GM19397 (cell line): ENCODE results near the gene HOXD13.
A peak's percentile ranks its signal among the peaks of the same experiment; 100 is the strongest.

Experiments
- ATAC-seq: cut with Tn5 transposase; IDR thresholded peaks from one replicate; pipeline ENCODE4 v1.9.1; 2021; ENCODE audit warnings: mild to moderate bottlenecking, moderate library complexity; ENCODE audit not compliant: unreplicated experiment

Gene HOXD13

GRCh38 chr2:176130957-176131847 is 38.7 kb downstream of the HOXD13 start:
- ATAC-seq = no peak

- ATAC-seq = no peak
These were observed 39.3 kb downstream of the HOXD13 start for GRCh38 chr2:176131848-176132158.

GRCh38 chr2:176132205-176133171 is 40.0 kb downstream of the HOXD13 start:
- no peak for ATAC-seq

GRCh38 chr2:176133389-176133788 is 40.9 kb downstream of the HOXD13 start:
- no peak for ATAC-seq

- no peak for ATAC-seq
These were observed 41.5 kb downstream of the HOXD13 start for GRCh38 chr2:176134035-176134434.

- ATAC-seq = no peak
These were observed 42.5 kb downstream of the HOXD13 start for GRCh38 chr2:176135035-176135440.

- ATAC-seq = no peak
These were observed 44.1 kb downstream of the HOXD13 start for GRCh38 chr2:176136374-176137251.

GRCh38 chr2:176137252-176137580 is 44.7 kb downstream of the HOXD13 start:
- no peak for ATAC-seq

- no peak for ATAC-seq
These were observed 45.4 kb downstream of the HOXD13 start for GRCh38 chr2:176137906-176138305.

- ATAC-seq = no peak
These were observed 46.0 kb downstream of the HOXD13 start for GRCh38 chr2:176138526-176138922.

GRCh38 chr2:176138923-176139660 is 46.6 kb downstream of the HOXD13 start:
- no peak for ATAC-seq

GRCh38 chr2:176139661-176140512 is 47.4 kb downstream of the HOXD13 start:
- no peak for ATAC-seq

GRCh38 chr2:176140513-176141317 is 48.2 kb downstream of the HOXD13 start:
- ATAC-seq = peak; percentile 94

- no peak for ATAC-seq
These were observed 49.8 kb downstream of the HOXD13 start for GRCh38 chr2:176142281-176142680.
